ENCODE results near the gene CDR2. TPM values are rescaled to one million over a fixed set of nuclear protein-coding genes. Genes with fewer than 3 reads are reported as not detected.
"Not testable (repeated sequence)": the region's sequence is repeated elsewhere in the genome, so short reads cannot be mapped to it uniquely, and the experiment has no call there.

Gene CDR2
- total RNA-seq: 10 to 100 TPM; 42.5 to 49.1 TPM

DNA sequence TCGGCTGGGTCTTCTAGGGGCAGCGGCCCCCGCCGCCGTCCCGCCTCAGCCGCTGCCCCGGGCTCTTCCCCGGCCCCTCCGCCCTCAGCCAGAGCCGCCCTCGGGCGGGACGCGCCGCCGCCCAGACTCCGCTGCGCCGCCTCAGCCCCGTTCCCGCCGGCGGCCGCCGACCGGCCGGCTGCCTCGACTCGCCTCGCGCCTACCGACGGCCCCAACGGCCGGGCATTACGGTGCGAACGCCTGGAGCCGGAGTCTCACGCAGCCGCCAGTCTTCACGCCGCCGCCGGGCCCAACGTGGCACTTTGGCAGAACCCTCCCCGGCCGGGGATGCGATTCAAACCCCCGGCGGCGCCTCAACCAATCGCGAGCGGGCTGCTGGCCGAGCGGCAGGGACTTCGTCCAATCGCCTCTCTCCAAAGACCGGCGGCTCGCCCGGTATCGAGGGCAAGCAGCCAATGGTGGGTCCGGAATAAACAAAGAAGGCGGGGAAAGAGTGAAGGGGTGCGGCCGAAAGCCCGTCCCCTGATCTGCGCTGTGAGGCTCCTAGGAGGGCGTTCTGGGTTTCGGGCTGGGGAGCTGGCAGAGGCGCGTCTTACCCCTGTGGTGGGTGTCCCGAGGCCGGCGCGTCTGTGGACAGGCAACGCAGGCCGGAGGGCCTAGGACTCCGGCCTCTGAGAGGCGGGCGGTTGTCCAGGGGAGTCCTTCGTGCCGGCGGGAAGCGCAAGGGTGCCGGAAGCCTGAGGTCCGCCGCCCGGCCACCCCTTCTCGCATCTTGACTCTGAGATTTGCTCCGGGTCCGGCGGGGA lies at the start of gene CDR2:
Gene CDR2 (minus strand): TSS at position 309 of the 806 bp plus-strand sequence. CDS start 310 bp downstream, outside the sequence.
- Mint-ChIP-seq H3K36me3 (peaks cover 8% of the 10 kb centered on the region), H3K27me3 (peaks cover 4% of the 10 kb centered on the region), H3K4me1 (peaks cover 46% of the 10 kb centered on the region), H3K27ac (peak within 1 kb of the TSS; percentile 96), H3K9me3 (ENCODE audit: low read depth) (no peaks in the 10 kb centered on the region), H3K4me3 (peak within 1 kb of the TSS; percentile 93)
- CTCF ChIA-PET: interaction anchor here (0.7 to 2.6 kb wide), 5 partner anchors 10 to 180 kb away, joined by 3 to 17 read pairs (median 4); no protein-coding TSS in a partner anchor
- DNase-seq (peak; percentile 99), ATAC-seq (peak; percentile 95)

DNA sequence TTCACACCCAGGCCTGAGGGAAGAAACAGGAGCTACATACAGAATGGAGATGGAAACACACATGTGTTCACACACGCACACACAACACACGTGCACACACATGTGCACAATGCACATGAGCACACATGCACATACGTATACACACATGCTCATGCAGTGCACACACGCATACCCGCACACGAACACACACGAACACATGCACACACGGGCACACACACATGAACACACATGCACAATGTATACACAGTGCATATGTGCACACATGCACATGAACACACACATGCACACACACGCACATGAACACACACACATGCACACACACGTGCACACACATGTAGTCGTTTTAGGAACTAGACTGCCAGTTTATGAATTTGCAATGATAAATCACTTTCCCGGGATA lies 49.3 kb upstream of the CDR2 start:
- CTCF ChIA-PET: no interaction called here
- no peak overlapping the region for H3K4me3 Mint-ChIP-seq
- no peaks in the 10 kb centered on the region for H3K9me3 Mint-ChIP-seq (ENCODE audit: low read depth)
- DNase-seq (no peak), ATAC-seq (no peak)
- no peaks in the 10 kb centered on the region for H3K4me1 Mint-ChIP-seq
- no peak overlapping the region for H3K27ac Mint-ChIP-seq
- peaks cover 22% of the 10 kb centered on the region for H3K36me3 Mint-ChIP-seq
- no peaks in the 10 kb centered on the region for H3K27me3 Mint-ChIP-seq

DNA sequence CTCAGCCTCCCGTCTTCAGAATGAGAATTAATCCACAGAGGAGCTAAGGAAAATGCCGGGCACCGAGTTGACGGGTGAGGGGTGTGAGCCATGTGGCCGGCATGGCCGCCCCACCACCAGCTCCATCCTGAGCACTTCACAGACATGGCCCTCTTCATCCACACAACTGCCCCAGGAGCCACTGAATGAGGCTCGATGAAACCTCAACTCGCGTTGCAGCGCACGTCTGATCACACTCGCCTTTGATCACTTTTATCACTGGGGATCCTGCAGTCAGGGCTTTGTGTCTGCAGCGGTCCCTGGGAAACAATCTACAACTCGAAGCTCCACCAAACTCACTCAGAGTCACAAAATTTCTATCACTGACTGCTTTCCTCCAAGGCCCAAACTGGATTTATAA lies 46.7 kb upstream of the CDR2 start:
- ATAC-seq (no peak), DNase-seq (no peak)
- H3K27ac Mint-ChIP-seq: no peak overlapping the region
- CTCF ChIA-PET: no interaction called here
- no peak overlapping the region for H3K4me3 Mint-ChIP-seq
- peaks cover 22% of the 10 kb centered on the region for H3K36me3 Mint-ChIP-seq
- no peaks in the 10 kb centered on the region for H3K27me3 Mint-ChIP-seq
- H3K4me1 Mint-ChIP-seq: no peaks in the 10 kb centered on the region
- H3K9me3 Mint-ChIP-seq (ENCODE audit: low read depth): no peaks in the 10 kb centered on the region

DNA sequence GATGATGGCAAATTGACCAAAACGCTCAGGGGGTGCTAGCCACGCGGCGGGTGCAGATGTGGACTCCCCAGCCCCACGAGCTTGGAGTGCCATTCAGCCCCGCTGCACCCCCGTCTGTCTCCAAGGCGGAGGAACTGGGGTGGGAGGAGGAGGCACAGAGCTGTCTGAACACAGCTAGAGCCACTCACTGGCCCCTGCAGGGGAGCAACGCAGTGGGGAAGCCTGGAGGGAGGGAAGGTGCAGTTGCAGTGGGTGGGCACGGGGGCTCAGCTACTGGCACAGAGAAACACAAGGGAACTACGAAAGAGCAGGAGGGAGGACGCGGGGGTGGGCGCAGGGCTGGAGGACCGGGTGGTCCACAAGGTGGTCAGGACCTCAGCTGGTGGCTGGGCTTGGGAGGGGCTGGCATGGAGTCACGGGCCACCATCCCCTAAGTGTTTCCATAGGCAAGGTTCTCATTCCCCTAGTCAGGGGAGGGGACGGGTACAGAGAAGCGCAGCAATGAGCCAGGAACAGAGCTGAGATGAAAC lies 46.3 kb upstream of the CDR2 start:
- CTCF ChIA-PET: no interaction called here
- Mint-ChIP-seq H3K9me3 (ENCODE audit: low read depth) (no peaks in the 10 kb centered on the region), H3K27ac (no peak overlapping the region), H3K27me3 (no peaks in the 10 kb centered on the region), H3K4me1 (no peaks in the 10 kb centered on the region), H3K36me3 (peaks cover 24% of the 10 kb centered on the region), H3K4me3 (no peak overlapping the region)
- ATAC-seq: no peak
- DNase-seq: no peak

DNA sequence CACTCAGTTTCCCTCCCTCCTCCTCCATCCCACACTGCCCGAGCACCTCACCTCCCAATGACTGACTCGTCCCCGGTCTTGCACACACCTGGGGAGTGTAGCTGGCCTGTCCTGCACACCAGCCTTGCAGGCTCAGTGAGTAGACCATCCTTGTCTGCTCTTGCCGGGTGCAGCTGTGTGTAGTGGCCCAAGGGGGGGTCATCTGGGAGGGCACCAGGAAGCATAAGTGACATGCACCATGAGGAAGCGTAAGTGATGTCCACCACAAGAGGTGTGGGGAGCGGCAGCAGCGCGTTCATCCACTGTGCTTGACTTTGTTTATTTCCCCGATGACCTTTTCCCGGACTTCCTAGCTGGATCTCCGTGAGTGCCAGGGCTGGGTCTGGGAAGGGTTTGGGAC lies 45.5 kb upstream of the CDR2 start:
- CTCF ChIA-PET: no interaction called here
- Mint-ChIP-seq H3K27me3 (no peaks in the 10 kb centered on the region), H3K9me3 (ENCODE audit: low read depth) (no peaks in the 10 kb centered on the region), H3K36me3 (peaks cover 24% of the 10 kb centered on the region), H3K4me3 (no peak overlapping the region), H3K4me1 (no peaks in the 10 kb centered on the region), H3K27ac (no peak overlapping the region)
- no peak for ATAC-seq
- no peak for DNase-seq

DNA sequence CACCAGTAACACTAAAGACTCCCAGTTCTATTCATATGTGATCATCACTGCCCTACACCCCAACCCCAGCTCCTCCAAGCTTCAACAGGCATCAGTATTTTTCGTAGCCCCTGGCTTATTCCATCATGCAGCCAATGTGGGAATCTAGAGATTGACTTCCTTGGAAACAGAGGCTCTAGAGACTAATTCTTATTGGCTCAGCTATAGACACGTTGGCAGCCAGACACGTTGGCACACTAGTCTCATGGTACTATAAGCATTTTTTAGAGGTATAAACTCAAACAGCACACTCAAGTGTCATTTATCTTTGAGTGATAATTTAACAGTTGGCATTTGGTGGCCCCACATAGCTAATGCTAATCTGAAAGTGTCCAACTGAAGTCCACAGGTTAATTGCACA lies 44.4 kb upstream of the CDR2 start:
- ATAC-seq (no peak), DNase-seq (no peak)
- H3K4me3 Mint-ChIP-seq: no peak overlapping the region
- CTCF ChIA-PET: interaction anchor here (1.3 kb wide), 1 partner anchor 64 kb away, joined by 4 read pairs; no protein-coding TSS in a partner anchor
- no peaks in the 10 kb centered on the region for H3K27me3 Mint-ChIP-seq
- no peaks in the 10 kb centered on the region for H3K9me3 Mint-ChIP-seq (ENCODE audit: low read depth)
- no peak overlapping the region for H3K27ac Mint-ChIP-seq
- peaks cover 19% of the 10 kb centered on the region for H3K36me3 Mint-ChIP-seq
- H3K4me1 Mint-ChIP-seq: no peaks in the 10 kb centered on the region

DNA sequence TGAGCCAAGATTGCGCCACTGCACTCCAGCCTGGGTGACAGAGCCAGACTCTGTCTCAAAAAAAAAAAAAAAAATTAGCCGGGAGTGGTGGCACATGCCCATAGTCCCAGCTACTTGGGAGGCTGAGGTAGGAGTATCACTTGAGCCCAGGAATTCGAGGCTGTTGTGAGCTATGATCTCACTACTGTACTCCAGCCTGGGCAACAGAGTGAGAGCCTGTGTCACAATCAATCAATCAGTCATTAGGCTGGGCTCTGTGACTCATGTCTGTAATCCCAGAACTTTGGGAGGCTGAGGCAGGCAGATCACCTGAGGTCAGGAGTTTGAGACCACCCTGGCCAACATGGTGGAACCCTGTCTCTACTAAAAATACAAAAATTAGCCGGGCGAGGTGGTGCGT lies 43.4 kb upstream of the CDR2 start:
- H3K4me3 Mint-ChIP-seq; H3K27ac Mint-ChIP-seq; DNase-seq; H3K9me3 Mint-ChIP-seq (ENCODE audit: low read depth); H3K4me1 Mint-ChIP-seq; H3K27me3 Mint-ChIP-seq; ATAC-seq: not testable (repeated sequence)
- CTCF ChIA-PET: interaction anchor here (1.3 kb wide), 1 partner anchor 63 kb away, joined by 4 read pairs; no protein-coding TSS in a partner anchor
- peaks cover 13% of the 10 kb centered on the region for H3K36me3 Mint-ChIP-seq

DNA sequence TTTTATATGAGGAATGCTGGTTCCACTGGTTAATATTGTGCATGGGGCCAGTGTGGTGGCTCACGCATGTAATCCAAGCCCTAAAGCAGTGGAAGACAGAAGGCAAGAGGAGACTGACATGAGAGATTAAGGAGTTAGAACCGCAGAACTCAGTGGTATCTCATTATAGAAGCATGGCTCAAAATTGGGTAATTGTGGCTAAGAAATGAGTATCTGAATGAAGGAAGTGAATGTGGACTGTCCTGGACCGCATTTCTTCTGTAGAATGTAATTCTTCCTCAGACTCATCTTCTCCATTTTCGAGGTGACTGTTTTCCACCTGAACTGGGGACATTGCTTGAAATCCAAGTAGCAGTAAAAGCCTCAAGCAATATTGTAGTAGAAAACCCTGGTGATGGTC lies 42.6 kb upstream of the CDR2 start:
- no peak overlapping the region for H3K4me3 Mint-ChIP-seq
- H3K36me3 Mint-ChIP-seq: peaks cover 12% of the 10 kb centered on the region
- H3K4me1 Mint-ChIP-seq: no peaks in the 10 kb centered on the region
- CTCF ChIA-PET: no interaction called here
- H3K27me3 Mint-ChIP-seq: no peaks in the 10 kb centered on the region
- no peaks in the 10 kb centered on the region for H3K9me3 Mint-ChIP-seq (ENCODE audit: low read depth)
- no peak overlapping the region for H3K27ac Mint-ChIP-seq
- no peak for DNase-seq
- ATAC-seq: no peak

DNA sequence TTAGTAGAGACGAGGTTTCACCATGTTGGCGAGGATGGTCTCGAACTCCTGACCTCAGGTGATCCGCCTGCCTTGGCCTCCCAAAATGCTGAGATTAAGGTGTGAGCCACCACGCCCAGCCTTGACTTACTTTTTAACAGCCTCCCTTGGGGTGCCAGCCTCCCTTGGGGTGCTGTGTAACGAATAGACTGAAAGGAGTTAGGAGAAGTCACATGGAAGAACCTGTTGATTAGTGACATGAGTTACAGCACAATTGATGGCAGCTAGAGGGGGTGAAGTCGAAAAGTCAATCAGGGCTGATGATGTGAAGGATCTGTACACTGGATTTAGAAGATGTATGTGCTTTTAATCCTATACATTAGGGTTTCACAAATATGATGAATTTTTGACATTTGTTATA lies 39.4 kb upstream of the CDR2 start:
- no peaks in the 10 kb centered on the region for H3K4me1 Mint-ChIP-seq
- CTCF ChIA-PET: no interaction called here
- ATAC-seq: no peak
- H3K9me3 Mint-ChIP-seq (ENCODE audit: low read depth): peaks cover 2% of the 10 kb centered on the region
- no peak overlapping the region for H3K4me3 Mint-ChIP-seq
- H3K36me3 Mint-ChIP-seq: peaks cover 7% of the 10 kb centered on the region
- no peak for DNase-seq
- no peaks in the 10 kb centered on the region for H3K27me3 Mint-ChIP-seq
- H3K27ac Mint-ChIP-seq: no peak overlapping the region

DNA sequence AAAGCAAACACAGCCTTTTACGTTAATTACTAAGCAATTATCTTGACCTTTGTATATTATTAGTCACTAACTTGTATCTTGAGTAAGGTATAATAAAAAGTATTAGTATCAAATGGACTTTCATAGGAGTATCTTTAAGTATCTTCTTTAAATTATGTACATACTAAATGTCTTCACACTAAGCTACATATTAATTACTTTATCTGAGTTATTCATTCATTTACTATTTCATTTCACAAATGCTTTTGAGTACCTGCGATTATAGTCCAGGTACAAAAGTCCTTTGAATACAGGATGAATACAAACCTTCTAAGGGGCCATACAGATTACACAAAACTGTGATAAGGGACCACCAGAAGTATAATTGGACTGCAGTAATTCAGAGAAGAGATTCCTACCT lies 33.1 kb upstream of the CDR2 start:
- Mint-ChIP-seq H3K27me3 (no peaks in the 10 kb centered on the region), H3K36me3 (no peaks in the 10 kb centered on the region), H3K4me1 (no peaks in the 10 kb centered on the region), H3K4me3 (no peak overlapping the region), H3K27ac (no peak overlapping the region), H3K9me3 (ENCODE audit: low read depth) (peaks cover 2% of the 10 kb centered on the region)
- DNase-seq: no peak
- ATAC-seq: no peak
- CTCF ChIA-PET: no interaction called here

DNA sequence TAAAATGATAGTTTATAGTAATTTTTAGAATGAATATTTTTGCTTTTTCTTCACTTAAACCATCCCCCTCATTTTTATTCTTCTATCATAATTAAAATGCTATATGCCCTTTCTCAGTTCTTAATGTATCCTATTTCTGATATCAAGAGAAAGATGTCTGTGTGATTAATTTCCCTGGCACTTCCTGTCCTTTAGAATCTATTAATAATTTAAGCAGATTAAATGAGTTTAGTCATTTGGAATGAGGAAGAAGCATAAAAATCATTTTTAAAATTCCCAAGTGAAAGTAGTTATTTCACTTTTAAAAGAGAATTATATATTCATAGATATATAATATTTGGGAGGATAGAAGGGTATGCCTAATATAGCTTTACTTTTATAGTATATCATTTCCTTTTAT lies 27.8 kb upstream of the CDR2 start:
- Mint-ChIP-seq H3K27ac (no peak overlapping the region), H3K9me3 (ENCODE audit: low read depth) (no peaks in the 10 kb centered on the region), H3K4me3 (no peak overlapping the region), H3K27me3 (no peaks in the 10 kb centered on the region), H3K4me1 (no peaks in the 10 kb centered on the region), H3K36me3 (no peaks in the 10 kb centered on the region)
- CTCF ChIA-PET: interaction anchor here (0.8 to 1.0 kb wide), 2 partner anchors 81 to 83 kb away, joined by 3 to 4 read pairs; no protein-coding TSS in a partner anchor
- ATAC-seq: no peak
- DNase-seq: no peak

DNA sequence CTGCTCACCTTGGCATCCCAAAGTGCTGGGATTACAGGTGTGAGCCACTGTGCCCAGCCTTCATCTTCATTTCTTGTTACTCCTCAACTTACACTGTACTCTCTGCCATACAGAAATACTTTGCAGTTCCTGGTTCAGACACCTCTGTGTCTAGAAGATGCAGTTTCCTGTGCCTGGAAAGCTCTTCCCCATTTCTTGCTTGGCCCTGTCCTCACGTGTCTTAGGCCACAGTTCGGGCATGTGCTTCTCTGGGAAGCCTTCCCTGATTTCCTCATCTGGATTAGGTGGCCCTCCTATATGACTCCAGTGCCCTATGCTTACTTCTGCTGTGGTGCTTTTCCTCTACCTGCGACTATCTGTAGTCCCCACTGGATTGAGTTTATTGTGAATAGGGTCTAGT lies 26.5 kb upstream of the CDR2 start:
- no peaks in the 10 kb centered on the region for H3K27me3 Mint-ChIP-seq
- CTCF ChIA-PET: no interaction called here
- no peak overlapping the region for H3K4me3 Mint-ChIP-seq
- DNase-seq (no peak), ATAC-seq (no peak)
- no peaks in the 10 kb centered on the region for H3K9me3 Mint-ChIP-seq (ENCODE audit: low read depth)
- H3K36me3 Mint-ChIP-seq: no peaks in the 10 kb centered on the region
- no peaks in the 10 kb centered on the region for H3K4me1 Mint-ChIP-seq
- no peak overlapping the region for H3K27ac Mint-ChIP-seq

DNA sequence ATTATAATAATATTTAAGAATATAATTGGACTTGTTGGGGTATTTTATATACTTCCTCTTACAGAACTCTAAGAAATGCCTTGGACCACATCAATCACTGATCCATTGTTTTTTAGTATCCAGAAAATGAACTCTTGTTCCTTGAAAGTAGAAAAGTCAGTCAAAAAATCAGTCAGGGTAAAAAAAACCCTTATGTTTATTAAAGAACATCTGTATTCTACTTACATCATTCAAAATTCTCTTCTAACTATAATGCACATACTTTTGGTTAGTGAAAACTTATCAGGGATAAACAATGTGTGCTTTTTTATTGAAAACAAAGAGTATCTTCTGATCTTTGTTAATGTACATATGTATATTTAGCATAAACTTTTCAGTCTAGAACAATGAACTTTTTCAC lies 23.5 kb upstream of the CDR2 start:
- ATAC-seq (no peak), DNase-seq (no peak)
- no peaks in the 10 kb centered on the region for H3K27me3 Mint-ChIP-seq
- CTCF ChIA-PET: interaction anchor here (0.5 to 1.2 kb wide), 2 partner anchors 299 to 1337 kb away, joined by 3 to 4 read pairs; no protein-coding TSS in a partner anchor
- H3K27ac Mint-ChIP-seq: no peak overlapping the region
- no peaks in the 10 kb centered on the region for H3K9me3 Mint-ChIP-seq (ENCODE audit: low read depth)
- H3K36me3 Mint-ChIP-seq: no peaks in the 10 kb centered on the region
- no peaks in the 10 kb centered on the region for H3K4me1 Mint-ChIP-seq
- no peak overlapping the region for H3K4me3 Mint-ChIP-seq

DNA sequence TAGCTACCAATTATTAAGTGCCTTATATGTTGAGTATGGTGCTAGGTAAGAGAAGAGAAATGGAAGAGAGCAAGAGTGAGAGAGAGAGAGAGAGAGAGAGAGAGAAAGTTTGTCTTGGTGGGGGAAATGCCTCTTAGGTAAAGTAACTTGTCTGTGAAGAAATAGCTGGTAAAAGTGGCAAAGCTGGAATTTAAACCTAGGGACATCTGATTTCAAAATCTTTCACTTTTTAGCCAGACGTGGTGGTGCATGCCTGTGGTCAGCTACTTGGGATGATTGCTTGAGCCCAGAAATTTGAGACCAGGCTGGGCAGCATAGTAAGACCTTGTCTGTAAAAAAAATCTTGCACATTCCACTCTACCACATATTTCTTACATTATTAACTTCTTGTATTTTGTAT lies 23.0 kb upstream of the CDR2 start:
- ATAC-seq: no peak
- H3K36me3 Mint-ChIP-seq: no peaks in the 10 kb centered on the region
- H3K9me3 Mint-ChIP-seq (ENCODE audit: low read depth): no peaks in the 10 kb centered on the region
- no peak for DNase-seq
- no peaks in the 10 kb centered on the region for H3K27me3 Mint-ChIP-seq
- CTCF ChIA-PET: interaction anchor here (0.8 to 1.2 kb wide), 2 partner anchors 60 to 298 kb away, joined by 3 to 4 read pairs; no protein-coding TSS in a partner anchor
- no peak overlapping the region for H3K4me3 Mint-ChIP-seq
- H3K4me1 Mint-ChIP-seq: no peaks in the 10 kb centered on the region
- no peak overlapping the region for H3K27ac Mint-ChIP-seq
